NT2/D1 (cell line): ENCODE data around the gene HBA2.
"Not testable (repeated sequence)": the region's sequence is repeated elsewhere in the genome, so short reads cannot be mapped to it uniquely, and the experiment has no call there.

Experiments
- SUZ12 ChIP-seq: IDR thresholded peaks from 2 replicates; pipeline ENCODE4 v1.6.1; 2011; ENCODE audit not compliant: insufficient read length, insufficient read depth; ENCODE audit errors: extremely low read depth
- YY1 ChIP-seq: IDR thresholded peaks from 2 replicates; pipeline ENCODE4 v1.6.1; 2011; ENCODE audit not compliant: insufficient read length, insufficient read depth

GRCh38 chr16:163139-163538 lies 9.5 kb upstream of the HBA2 start:
- TF ChIP-seq YY1, SUZ12: not testable (repeated sequence)
